ENCODE results near the gene CRYBG2. TPM values are rescaled to one million over a fixed set of nuclear protein-coding genes. Genes with fewer than 3 reads are reported as not detected.

CRYBG2 gene
- polyA plus RNA-seq, 1 donor (not counting 4 experiments of a cell fraction or from before 2014, with no cell fraction given), result 7.9 TPM

GRCh38 chr1:26346274-26347033 lies 7.5 kb downstream of the CRYBG2 start:
- DNase-seq (ENCODE audit: low read depth, low spot score) (no peak), FAIRE-seq (no peak)
- H3K9me1 ChIP-seq (ENCODE audit: control insufficient read depth, extremely low read depth, insufficient read depth, low read length), result no peaks in the 10 kb centered on the region
- H3K36me3 ChIP-seq (ENCODE audit: control insufficient read depth in 2 of 2, extremely low read depth in 1 of 2, insufficient read depth in 2 of 2, low read length in 2 of 2), result peaks cover 0 to 15% of the 10 kb centered on the region in 2 experiments
- no peak for TF ChIP-seq EZH2 (IDR thresholded peaks at IDR 0.05; ENCODE audit: low read length)
- no peak for TF ChIP-seq CTCF (optimal IDR thresholded peaks at IDR 0.05 in 1 of 3, IDR thresholded peaks at IDR 0.05 in 1 of 3, conservative IDR thresholded peaks at IDR 0.05 in 1 of 3; ENCODE audit: extremely low read depth in 1 of 3, insufficient read depth in 2 of 3, low read length in 3 of 3)
- H3K79me2 ChIP-seq (ENCODE audit: control insufficient read depth, insufficient read depth, low read length), result no peaks in the 10 kb centered on the region
- H3K9ac ChIP-seq (ENCODE audit: control insufficient read depth, extremely low read depth, insufficient read depth, low read length), result no peak overlapping the region
- peaks cover 12% of the 10 kb centered on the region for H3K4me1 ChIP-seq (ENCODE audit: control insufficient read depth, extremely low read depth, insufficient read depth, low read length)
- H4K20me1 ChIP-seq (ENCODE audit: control insufficient read depth, extremely low read depth, insufficient read depth, low read length), result no peaks in the 10 kb centered on the region
- dilution Hi-C loops (cut with MboI; ENCODE audit: extremely low pct_ligation_motif_present, low sequenced_read_pairs), result no loop called here
- H3K4me3 ChIP-seq (ENCODE audit: control insufficient read depth in 2 of 3, extremely low read depth in 1 of 3, insufficient read depth in 2 of 3, low read depth in 1 of 3, low read length in 3 of 3), result no peak overlapping the region
- no peak overlapping the region for H3K27ac ChIP-seq (ENCODE audit: control insufficient read depth, insufficient read depth, low read length)
- H3K9me3 ChIP-seq (ENCODE audit: control insufficient read depth, low read depth, low read length), result no peaks in the 10 kb centered on the region
- H3K27me3 ChIP-seq (ENCODE audit: control insufficient read depth, extremely low read depth, insufficient read depth, low read length), result no peaks in the 10 kb centered on the region
- H3K4me2 ChIP-seq (ENCODE audit: control insufficient read depth, extremely low read depth, insufficient read depth, low read depth, low read length), result no peak overlapping the region
- no peak overlapping the region for H2AFZ ChIP-seq (ENCODE audit: control insufficient read depth, low read length)

GRCh38 chr1:26345718-26346117 lies 8.2 kb downstream of the CRYBG2 start:
- Histone ChIP-seq H3K27me3 (ENCODE audit: control insufficient read depth, extremely low read depth, insufficient read depth, low read length) (no peaks in the 10 kb centered on the region), H2AFZ (ENCODE audit: control insufficient read depth, low read length) (no peak overlapping the region), H3K27ac (ENCODE audit: control insufficient read depth, insufficient read depth, low read length) (no peak overlapping the region), H3K9me1 (ENCODE audit: control insufficient read depth, extremely low read depth, insufficient read depth, low read length) (no peaks in the 10 kb centered on the region), H3K9me3 (ENCODE audit: control insufficient read depth, low read depth, low read length) (no peaks in the 10 kb centered on the region), H3K4me3 (ENCODE audit: control insufficient read depth in 2 of 3, extremely low read depth in 1 of 3, insufficient read depth in 2 of 3, low read depth in 1 of 3, low read length in 3 of 3) (no peak overlapping the region), H3K79me2 (ENCODE audit: control insufficient read depth, insufficient read depth, low read length) (no peaks in the 10 kb centered on the region), H3K9ac (ENCODE audit: control insufficient read depth, extremely low read depth, insufficient read depth, low read length) (no peak overlapping the region), H3K4me2 (ENCODE audit: control insufficient read depth, extremely low read depth, insufficient read depth, low read depth, low read length) (no peak overlapping the region), H4K20me1 (ENCODE audit: control insufficient read depth, extremely low read depth, insufficient read depth, low read length) (no peaks in the 10 kb centered on the region), H3K36me3 (ENCODE audit: control insufficient read depth in 2 of 2, extremely low read depth in 1 of 2, insufficient read depth in 2 of 2, low read length in 2 of 2) (peaks cover 0 to 15% of the 10 kb centered on the region in 2 experiments), H3K4me1 (ENCODE audit: control insufficient read depth, extremely low read depth, insufficient read depth, low read length) (peaks cover 7% of the 10 kb centered on the region)
- FAIRE-seq, result no peak
- dilution Hi-C loops (cut with MboI; ENCODE audit: extremely low pct_ligation_motif_present, low sequenced_read_pairs), result no loop called here
- TF ChIP-seq CTCF (optimal IDR thresholded peaks at IDR 0.05 in 1 of 3, IDR thresholded peaks at IDR 0.05 in 1 of 3, conservative IDR thresholded peaks at IDR 0.05 in 1 of 3; ENCODE audit: extremely low read depth in 1 of 3, insufficient read depth in 2 of 3, low read length in 3 of 3), result no peak
- no peak for TF ChIP-seq EZH2 (IDR thresholded peaks at IDR 0.05; ENCODE audit: low read length)
- DNase-seq (ENCODE audit: low read depth, low spot score), result no peak
